Esophagus muscularis mucosa (tissue), 4 donors: Measurements from ENCODE around the gene KAZN. TPM values are rescaled to one million over a fixed set of nuclear protein-coding genes. Genes with fewer than 3 reads are reported as not detected.

Experiments
- DNase-seq: peaks from one replicate; pipeline ENCODE4 v3.0.0-alpha.2; 2017; ENCODE audit errors: extremely low spot score
- H3K27ac ChIP-seq, 4 donors: fragments of 200-600 bp; sonication (generic); replicated peaks in 1 of 4; 1 replicate in 3 of 4; 2 replicates in 1 of 4; pipeline ENCODE4 v1.5.1; 2016 to 2019; ENCODE audit warnings: mild to moderate bottlenecking in 1 of 4
- H3K27me3 ChIP-seq, 4 donors: fragments of 200-600 bp; sonication (generic); one replicate each; pipeline versions ENCODE4 v1.5.1 to v1.6.0; 2016 to 2019
- H3K36me3 ChIP-seq, 4 donors: fragments of 200-600 bp; sonication (generic); one replicate each; pipeline ENCODE4 v1.5.1; 2016 to 2019
- H3K4me1 ChIP-seq, 4 donors: fragments of 200-600 bp; sonication (generic); one replicate each; pipeline ENCODE4 v1.5.1; 2016 to 2019
- H3K4me3 ChIP-seq, 4 donors: fragments of 200-600 bp; sonication (generic); 1 replicate in 2 of 4; 2 replicates in 2 of 4; pipeline ENCODE4 v1.5.1; 2016 to 2019; ENCODE audit warnings: mild to moderate bottlenecking in 4 of 4, moderate library complexity in 1 of 4
- H3K9me3 ChIP-seq, 4 donors: fragments of 200-600 bp; sonication (generic); 1 replicate in 3 of 4; 2 replicates in 1 of 4; pipeline ENCODE4 v1.5.1; 2016 to 2019
- CTCF ChIP-seq, 3 experiments: fragments of 200-600 bp in 2 of 3; fragments of 450-650 bp in 1 of 3; sonication (generic) in 2 of 3; IDR thresholded peaks; one replicate each; pipeline ENCODE4 v1.5.1; 2017 to 2019; ENCODE audit warnings: antibody characterized with exemption in 3 of 3, mild to moderate bottlenecking in 2 of 3, moderate library complexity in 1 of 3
- EP300 ChIP-seq: sonication (generic); formaldehyde crosslinking; IDR thresholded peaks from one replicate; pipeline ENCODE4 v1.6.1; 2017; ENCODE audit warnings: antibody characterized with exemption
- POLR2A ChIP-seq: fragments of 450-650 bp; IDR thresholded peaks from one replicate; pipeline ENCODE4 v1.6.1; 2017; ENCODE audit warnings: antibody characterized with exemption, moderate library complexity, mild to moderate bottlenecking, low read depth
- POLR2AphosphoS5 ChIP-seq, 2 donors: sonication (generic); formaldehyde crosslinking; IDR thresholded peaks; one replicate each; pipeline ENCODE4 v1.6.1; 2017; ENCODE audit warnings: antibody characterized with exemption in 2 of 2
- WGBS: methylation state at CpG from one replicate; pipeline ENCODE4 v1.1.5; 2018; 5-methylcytosine and 5-hydroxymethylcytosine counted together
- intact Hi-C: fragments of 100-400 bp; cut with DNase I; formaldehyde crosslinking; loops from one replicate; pipeline ENCODE4 v1.15.1; 2023
- total RNA-seq, 4 donors: library from RNA; depleted of rRNA; stranded (reverse); fragments of >200 nt; gene quantifications; one replicate each; pipeline versions ENCODE4 v1.1.0 to v1.2.1, GENCODE V29; 2016

Gene KAZN
- total RNA-seq, 4 donors from 2014 or later: 9.9 to 14.1 (median 11.9) TPM

DNA sequence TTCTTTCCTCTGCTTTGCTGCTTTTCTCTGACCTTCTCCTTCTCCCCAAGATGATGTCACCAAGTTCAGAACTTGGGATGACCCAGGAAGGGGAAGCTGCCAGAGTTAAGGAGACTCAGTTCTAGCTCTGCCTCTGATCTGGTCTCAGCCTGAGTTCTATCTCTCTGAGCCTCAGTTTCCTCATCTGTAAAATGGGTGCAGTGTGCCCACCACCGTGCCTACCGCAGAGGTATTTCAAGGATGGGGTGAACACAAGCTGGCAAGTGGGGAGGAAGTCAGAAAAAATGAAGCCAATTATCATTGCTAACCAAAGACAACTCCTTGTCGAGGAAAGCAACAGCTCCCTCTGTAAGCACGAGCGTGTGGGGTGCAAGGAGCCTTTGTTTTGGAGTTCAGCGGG is 249.7 kb downstream of the KAZN start:
- H3K4me1 ChIP-seq: peaks cover 0 to 9% (median 6%) of the 10 kb centered on the region in 4 donors
- no peaks in the 10 kb centered on the region for H3K36me3 ChIP-seq

GRCh38 chr1:14848625-14849024 is 250.1 kb downstream of the KAZN start:
- no peak for TF ChIP-seq EP300
- TF ChIP-seq POLR2A: no peak
- TF ChIP-seq POLR2AphosphoS5 (IDR thresholded peaks at IDR 0.05): no peak
- no peak for TF ChIP-seq CTCF (IDR thresholded peaks at IDR 0.05)
- intact Hi-C loops: no loop called here
- H3K27me3 ChIP-seq: peaks cover 0 to 12% (median 0%) of the 10 kb centered on the region in 4 donors
- H3K36me3 ChIP-seq: no peaks in the 10 kb centered on the region
- no peak for DNase-seq
- 86% methylated on average over 17 of the region's 17 CpGs for WGBS
- no peak overlapping the region for H3K4me3 ChIP-seq
- no peak overlapping the region for H3K27ac ChIP-seq
- H3K9me3 ChIP-seq: no peaks in the 10 kb centered on the region
- peaks cover 0 to 5% (median 5%) of the 10 kb centered on the region in 4 donors for H3K4me1 ChIP-seq

More for the DNA sequence above, 249.7 kb downstream of the KAZN start:
- Histone ChIP-seq H3K9me3 (no peaks in the 10 kb centered on the region), H3K27me3 (peaks cover 0 to 12% (median 0%) of the 10 kb centered on the region in 4 donors), H3K4me3 (no peak overlapping the region), H3K27ac (no peak overlapping the region)
- no peak for DNase-seq
- WGBS: 92% methylated on average over 6 of the region's 6 CpGs
- TF ChIP-seq POLR2AphosphoS5 (IDR thresholded peaks at IDR 0.05): no peak
- no peak for TF ChIP-seq EP300
- TF ChIP-seq CTCF (IDR thresholded peaks at IDR 0.05): no peak
- no peak for TF ChIP-seq POLR2A
- intact Hi-C loops: no loop called here

DNA sequence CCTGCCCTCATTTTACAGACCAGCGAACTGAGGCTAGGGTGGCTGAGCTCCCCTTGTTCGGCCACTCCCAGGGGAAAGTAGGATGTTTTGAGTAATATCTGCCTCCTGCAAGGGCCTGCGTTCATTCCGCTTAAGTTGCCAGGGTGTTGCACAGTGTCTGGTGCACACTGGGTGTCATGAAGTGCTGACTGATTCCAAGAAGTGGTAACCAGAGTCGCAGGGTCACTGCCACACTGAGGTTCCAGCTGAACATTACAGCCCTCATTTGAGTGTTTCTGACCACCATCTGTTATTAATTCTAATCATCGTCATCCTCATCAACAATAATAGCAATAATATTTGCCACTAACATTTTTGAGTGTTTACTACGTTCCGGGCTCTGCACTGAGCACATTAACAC is 250.6 kb downstream of the KAZN start:
- DNase-seq: no peak
- intact Hi-C loops: no loop called here
- Histone ChIP-seq H3K27ac (no peak overlapping the region), H3K36me3 (no peaks in the 10 kb centered on the region), H3K4me3 (no peak overlapping the region), H3K9me3 (no peaks in the 10 kb centered on the region), H3K4me1 (peaks cover 0 to 1% (median under 1%) of the 10 kb centered on the region in 4 donors), H3K27me3 (peaks cover 0 to 12% (median 0%) of the 10 kb centered on the region in 4 donors)
- TF ChIP-seq CTCF (IDR thresholded peaks at IDR 0.05) (no peak), EP300 (no peak), POLR2A (no peak), POLR2AphosphoS5 (IDR thresholded peaks at IDR 0.05) (no peak)
- 87% methylated on average over 7 of the region's 8 CpGs for WGBS

GRCh38 chr1:14850563-14850962 is 252.1 kb downstream of the KAZN start:
- TF ChIP-seq EP300 (no peak), CTCF (IDR thresholded peaks at IDR 0.05) (no peak), POLR2A (no peak), POLR2AphosphoS5 (IDR thresholded peaks at IDR 0.05) (no peak)
- no peak overlapping the region for H3K27ac ChIP-seq
- H3K4me3 ChIP-seq: no peak overlapping the region
- no peaks in the 10 kb centered on the region for H3K9me3 ChIP-seq
- H3K4me1 ChIP-seq: no peaks in the 10 kb centered on the region
- DNase-seq: no peak
- intact Hi-C loops: no loop called here
- WGBS: 70% methylated on average over 5 of the region's 5 CpGs
- no peaks in the 10 kb centered on the region for H3K36me3 ChIP-seq
- H3K27me3 ChIP-seq: peaks cover 0 to 12% (median 0%) of the 10 kb centered on the region in 4 donors

GRCh38 chr1:14851760-14852159 is 253.3 kb downstream of the KAZN start:
- H3K27ac ChIP-seq: no peak overlapping the region
- peaks cover 0 to 12% (median 0%) of the 10 kb centered on the region in 4 donors for H3K27me3 ChIP-seq
- TF ChIP-seq CTCF (IDR thresholded peaks at IDR 0.05) (no peak), POLR2AphosphoS5 (IDR thresholded peaks at IDR 0.05) (no peak)
- H3K9me3 ChIP-seq: no peaks in the 10 kb centered on the region
- no peak overlapping the region for H3K4me3 ChIP-seq
- 97% methylated on average over 8 of the region's 9 CpGs for WGBS
- no peak for DNase-seq
- intact Hi-C loops: no loop called here
- H3K36me3 ChIP-seq: no peaks in the 10 kb centered on the region
- no peaks in the 10 kb centered on the region for H3K4me1 ChIP-seq
